ENCODE data around the gene C2orf68. TPM values are rescaled to one million over a fixed set of nuclear protein-coding genes. Genes with fewer than 3 reads are reported as not detected.
A peak's percentile ranks its signal among the peaks of the same experiment; 100 is the strongest.

C2orf68 gene
- total and polyA plus RNA-seq, 2 of the 13 experiments (the other 11 are each of a cell fraction or from before 2014, with no cell fraction given), result 47.1 to 77.4 TPM

- TF ChIP-seq THRA (CRISPR knock-in tag; IDR thresholded peaks at IDR 0.05; ENCODE audit: borderline replicate concordance), result no peak; the same call in 1 of the 2 replicates
- no peak for TF ChIP-seq NR2F2 (IDR thresholded peaks at IDR 0.05; ENCODE audit: borderline replicate concordance, low read depth)
- TF ChIP-seq ZNF737 (CRISPR knock-in tag; IDR thresholded peaks at IDR 0.05; ENCODE audit: borderline replicate concordance), result no peak
- peak; percentile 36 for TF ChIP-seq ELF1 (CRISPR knock-in tag; IDR thresholded peaks at IDR 0.05)
- peak; percentile 26; the same call in 1 of the 2 replicates for TF ChIP-seq PHF8 (CRISPR knock-in tag; IDR thresholded peaks at IDR 0.05)
- no peak for TF ChIP-seq ZUFSP (CRISPR knock-in tag; IDR thresholded peaks at IDR 0.05; ENCODE audit: borderline replicate concordance)
- TF ChIP-seq RAD51 (IDR thresholded peaks at IDR 0.05; ENCODE audit: borderline replicate concordance), result no peak
- 0 out of 2 replicates have a peak, but pooled peaks have one; percentile 2 for TF ChIP-seq CREB1 (IDR thresholded peaks at IDR 0.05)
- TF ChIP-seq CREB1 (CRISPR knock-in tag; IDR thresholded peaks at IDR 0.05), result no peak
- TF ChIP-seq ZNF292 (CRISPR knock-in tag; IDR thresholded peaks at IDR 0.05; ENCODE audit: borderline replicate concordance, low read depth), result peak; percentile 50; the same call in 1 of the 2 replicates
- TF ChIP-seq RFXANK (CRISPR knock-in tag; IDR thresholded peaks at IDR 0.05), result peak; percentile 15; the same call in 1 of the 2 replicates
- peak; percentile 6; the same call in 1 of the 2 replicates for TF ChIP-seq POGZ (CRISPR knock-in tag; IDR thresholded peaks at IDR 0.05)
- TF ChIP-seq CEBPZ (IDR thresholded peaks at IDR 0.05; ENCODE audit: low read length), result no peak
- no peak for TF ChIP-seq ZBTB44 (CRISPR knock-in tag; IDR thresholded peaks at IDR 0.05)
- TF ChIP-seq ZNF30 (CRISPR knock-in tag; IDR thresholded peaks at IDR 0.05), result no peak
- no peak; the same call in 1 of the 2 replicates for TF ChIP-seq KDM6A (CRISPR knock-in tag; IDR thresholded peaks at IDR 0.05; ENCODE audit: low read depth)
- TF ChIP-seq ATF1 (CRISPR knock-in tag; IDR thresholded peaks at IDR 0.05), result no peak
- no peak for TF ChIP-seq KLF16 (CRISPR knock-in tag; IDR thresholded peaks at IDR 0.05)
- TF ChIP-seq MXD4 (CRISPR knock-in tag; IDR thresholded peaks at IDR 0.05), result no peak
- peak; percentile 11; the same call in 1 of the 2 replicates for TF ChIP-seq CAMTA2 (CRISPR knock-in tag; IDR thresholded peaks at IDR 0.05; ENCODE audit: borderline replicate concordance)
- no peak for TF ChIP-seq ZNF790 (CRISPR knock-in tag; IDR thresholded peaks at IDR 0.05; ENCODE audit: borderline replicate concordance)
- no peak; the same call in 1 of the 2 replicates for TF ChIP-seq ZNF101 (CRISPR knock-in tag; IDR thresholded peaks at IDR 0.05; ENCODE audit: borderline replicate concordance, low read depth)
- TF ChIP-seq RXRB (CRISPR knock-in tag; IDR thresholded peaks at IDR 0.05; ENCODE audit: borderline replicate concordance), result no peak
These were observed 9.9 kb downstream of the C2orf68 start (continued) for GRCh38 chr2:85601771-85602475.
